NCI-H1436 (cell line): ENCODE measurements around the gene CSRP2.

ENCODE experiments used
- DNase-seq: peaks from one replicate; lab custom pipeline; 2025; lab: John Stamatoyannopoulos, UW

Gene CSRP2

DNA sequence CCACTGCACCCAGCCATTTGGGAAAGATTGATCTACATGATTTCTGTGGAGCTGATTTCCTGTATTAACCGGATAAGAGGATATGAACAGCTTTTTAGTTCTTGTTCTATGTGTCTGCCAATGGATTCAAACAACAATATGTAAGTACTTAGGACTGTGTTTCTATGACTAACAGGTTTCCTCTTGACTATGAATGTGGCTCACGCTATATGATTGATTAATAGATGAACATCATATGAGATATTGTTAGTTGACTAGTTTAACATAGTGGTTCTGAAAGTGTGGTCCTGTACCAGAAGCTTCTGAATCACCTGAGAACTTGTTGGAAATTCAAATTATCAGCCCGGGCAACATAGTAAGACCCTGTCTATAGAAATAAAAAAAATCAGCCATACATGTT is 12.8 kb upstream of the CSRP2 start:
- no peak for DNase-seq

DNA sequence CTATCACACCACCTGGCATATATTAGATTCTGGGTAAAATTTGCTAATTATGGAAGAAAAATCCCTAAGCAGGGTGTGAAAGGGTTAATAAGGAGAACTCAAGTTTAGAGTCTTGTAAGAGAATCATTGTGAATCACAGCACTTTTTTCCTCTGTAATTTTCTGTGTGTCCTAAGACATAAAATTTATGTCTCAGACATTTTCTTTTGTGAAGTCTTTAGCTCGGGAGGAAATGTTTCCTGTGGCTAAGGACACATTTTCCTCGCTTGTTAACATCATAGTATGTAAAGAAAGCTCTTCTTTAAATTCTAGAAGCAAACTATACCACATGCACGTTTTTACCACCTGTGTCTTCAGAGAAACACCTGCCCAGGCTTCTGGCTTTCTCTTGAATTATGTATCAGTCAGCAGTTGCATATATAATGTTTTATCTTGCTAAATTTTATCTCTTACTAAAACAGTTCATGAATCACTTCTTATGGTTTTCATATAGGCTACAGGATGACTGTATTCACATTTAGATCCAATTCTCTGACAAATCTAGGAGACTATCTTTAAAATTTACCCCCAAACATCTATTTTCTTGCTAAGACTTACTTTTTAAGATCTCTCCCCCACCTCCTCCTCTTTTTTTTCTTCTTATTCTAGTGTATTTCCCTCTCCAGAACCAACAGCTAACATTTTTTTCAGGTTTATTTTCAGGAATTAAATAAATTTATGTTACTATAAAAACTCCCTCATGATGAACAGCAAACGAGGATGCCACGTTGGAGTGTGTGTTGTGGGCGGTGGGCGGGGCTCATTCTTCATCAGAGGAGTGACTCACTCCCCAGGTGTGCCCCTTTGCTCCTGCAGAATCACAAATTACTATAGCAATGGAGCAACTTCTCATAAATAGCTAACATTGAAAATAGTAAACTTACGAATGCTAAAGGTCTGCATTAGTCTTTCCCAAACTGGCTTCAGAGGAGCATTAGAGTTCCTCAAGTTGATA is 11.6 kb upstream of the CSRP2 start:
- DNase-seq, result no peak

DNA sequence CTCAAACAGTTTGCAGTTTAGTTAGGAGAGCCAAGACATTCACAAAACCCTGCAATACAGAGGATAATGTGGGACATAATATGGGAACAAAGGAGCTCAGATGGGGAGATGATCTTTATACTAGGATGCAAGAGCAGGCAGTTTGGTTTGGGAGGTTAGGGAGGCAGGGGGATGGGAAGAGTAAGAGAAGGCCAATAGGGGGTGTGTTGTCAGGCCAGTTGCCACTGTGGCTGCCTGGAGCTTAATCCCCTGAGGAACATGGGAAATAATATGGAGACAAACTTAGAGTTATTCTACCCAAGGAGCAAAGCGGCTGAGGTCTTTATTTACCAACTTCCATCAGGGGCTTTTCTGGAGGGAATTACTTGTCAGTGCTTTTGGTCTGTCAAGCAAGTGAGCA is 10.0 kb upstream of the CSRP2 start:
- no peak for DNase-seq

DNA sequence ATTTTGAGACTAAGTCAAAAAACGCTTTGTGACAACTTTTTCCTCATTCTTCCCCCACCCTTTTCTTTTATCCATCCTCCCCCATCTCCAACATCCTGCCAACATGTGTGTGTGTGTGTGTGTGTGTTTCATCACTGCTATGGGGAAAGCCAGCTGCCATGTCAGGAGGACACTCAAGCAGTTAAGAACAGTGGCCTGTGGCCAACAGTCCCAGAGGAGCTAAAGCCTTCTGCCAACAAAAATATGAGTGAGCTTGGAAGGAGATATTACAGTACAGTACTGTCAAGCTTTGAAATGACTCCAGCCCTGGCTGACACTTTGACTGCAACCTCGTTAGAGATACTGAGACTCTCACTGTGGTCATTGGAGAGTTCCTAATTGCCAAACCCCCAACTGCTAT is 5.0 kb upstream of the CSRP2 start:
- no peak for DNase-seq

DNA sequence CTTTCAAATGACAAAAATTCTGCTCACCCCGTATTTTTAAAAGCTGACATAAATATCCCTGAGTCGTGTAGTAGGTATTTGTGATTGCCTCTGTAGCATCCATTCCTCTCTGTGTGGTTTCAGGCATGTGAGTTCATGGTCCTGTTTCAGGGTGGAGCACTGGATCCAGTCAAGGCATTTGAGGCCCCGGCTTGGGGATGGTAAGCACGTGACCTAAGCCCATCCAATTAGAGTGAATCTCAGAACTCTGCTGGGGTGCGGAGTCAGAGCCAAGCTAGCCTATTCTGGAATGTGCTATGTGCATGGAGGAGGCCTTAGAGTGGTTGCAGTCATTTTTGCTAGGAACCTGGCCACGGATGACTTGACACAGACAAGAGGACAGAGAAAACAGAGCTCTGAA is 4.3 kb upstream of the CSRP2 start:
- no peak for DNase-seq

DNA sequence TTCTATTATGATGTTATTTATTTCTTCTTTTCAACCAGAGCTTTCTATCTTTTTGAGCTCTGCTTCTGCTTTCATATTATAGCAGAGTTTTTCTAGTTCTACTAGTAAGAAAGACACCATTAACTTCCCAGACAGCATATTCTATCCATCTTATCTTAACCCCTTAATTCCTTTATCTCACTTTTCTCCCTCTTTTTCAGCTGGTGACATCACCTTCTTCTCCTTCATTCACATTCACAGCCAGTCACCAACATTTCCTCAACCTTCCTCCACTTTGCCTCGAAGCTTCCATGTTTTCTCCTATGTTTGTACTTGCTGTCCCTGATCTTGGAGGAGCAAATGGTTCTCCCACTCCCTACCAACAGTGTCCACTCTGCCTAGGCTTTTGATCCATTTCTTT is 3.5 kb upstream of the CSRP2 start:
- DNase-seq, result no peak

- DNase-seq, result no peak
Measured at GRCh38 chr12:76881142-76881541, 2.3 kb upstream of the CSRP2 start.

- DNase-seq, result no peak
Measured at GRCh38 chr12:76880519-76881023, 1.8 kb upstream of the CSRP2 start.

DNA sequence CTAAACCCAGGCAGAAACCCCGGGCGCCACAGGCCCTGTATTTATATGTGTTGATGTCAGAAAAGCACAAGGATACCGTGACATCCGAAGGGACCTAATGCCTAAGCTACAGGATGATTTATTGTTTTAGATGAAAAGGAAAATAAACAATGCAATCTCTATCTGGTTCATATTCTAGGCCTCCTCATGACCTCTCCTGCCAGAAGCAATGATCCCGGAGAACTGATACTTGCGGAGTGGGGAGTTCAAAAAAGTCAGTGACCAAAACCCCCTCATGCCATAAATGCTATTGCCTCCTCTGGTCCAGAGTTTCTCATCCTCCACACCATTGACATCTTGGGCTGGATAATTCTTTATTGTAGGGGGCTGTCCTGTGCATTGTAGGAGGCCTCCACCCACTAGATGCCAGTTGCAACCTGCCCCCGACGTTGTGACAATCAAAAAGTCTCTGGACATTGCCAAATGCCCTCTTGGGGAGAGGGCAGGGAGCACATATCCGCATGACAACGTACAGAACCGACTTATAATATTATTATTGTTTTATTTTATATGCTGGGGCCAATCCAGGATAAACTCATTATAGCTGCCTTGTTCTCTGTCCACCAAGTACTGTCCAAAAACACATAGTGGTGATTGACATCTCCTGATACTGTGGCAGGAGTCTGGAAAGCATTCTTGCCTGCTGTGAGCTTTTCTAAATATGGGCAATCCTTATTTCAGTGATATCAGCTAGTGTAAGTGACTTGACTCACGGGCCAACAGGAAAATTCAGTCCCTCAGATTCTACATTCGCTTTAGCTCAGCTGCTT is 1.1 kb upstream of the CSRP2 start:
- no peak for DNase-seq

- DNase-seq, result peak; percentile 36
Measured at GRCh38 chr12:76878099-76878898, 520 bp downstream of the CSRP2 start.

DNA sequence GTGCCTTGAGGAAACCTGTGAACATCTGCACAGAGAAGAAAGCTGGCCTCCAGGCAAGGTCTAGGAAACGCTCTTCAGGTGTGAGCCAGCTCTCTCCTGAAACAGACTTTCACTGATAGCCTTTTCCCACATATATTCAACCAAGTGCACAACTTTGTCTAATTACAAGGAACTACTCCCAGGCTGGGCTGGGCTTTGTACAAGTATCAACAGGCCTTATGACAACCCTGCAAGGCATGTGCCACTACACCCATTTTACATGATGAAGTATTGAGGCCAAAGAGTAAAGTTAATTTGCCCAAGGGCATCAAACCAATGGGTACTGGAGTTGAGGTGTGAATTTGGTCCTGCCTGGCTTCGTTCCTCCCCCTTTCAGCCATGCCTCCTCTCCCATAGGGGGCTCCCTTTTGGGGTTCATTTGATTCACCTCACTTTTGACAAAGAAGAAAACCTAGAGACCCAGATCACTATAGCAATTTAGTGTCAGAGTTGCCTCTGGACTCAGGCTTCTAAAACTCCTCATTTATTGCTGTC is 2.1 kb downstream of the CSRP2 start:
- no peak for DNase-seq

DNA sequence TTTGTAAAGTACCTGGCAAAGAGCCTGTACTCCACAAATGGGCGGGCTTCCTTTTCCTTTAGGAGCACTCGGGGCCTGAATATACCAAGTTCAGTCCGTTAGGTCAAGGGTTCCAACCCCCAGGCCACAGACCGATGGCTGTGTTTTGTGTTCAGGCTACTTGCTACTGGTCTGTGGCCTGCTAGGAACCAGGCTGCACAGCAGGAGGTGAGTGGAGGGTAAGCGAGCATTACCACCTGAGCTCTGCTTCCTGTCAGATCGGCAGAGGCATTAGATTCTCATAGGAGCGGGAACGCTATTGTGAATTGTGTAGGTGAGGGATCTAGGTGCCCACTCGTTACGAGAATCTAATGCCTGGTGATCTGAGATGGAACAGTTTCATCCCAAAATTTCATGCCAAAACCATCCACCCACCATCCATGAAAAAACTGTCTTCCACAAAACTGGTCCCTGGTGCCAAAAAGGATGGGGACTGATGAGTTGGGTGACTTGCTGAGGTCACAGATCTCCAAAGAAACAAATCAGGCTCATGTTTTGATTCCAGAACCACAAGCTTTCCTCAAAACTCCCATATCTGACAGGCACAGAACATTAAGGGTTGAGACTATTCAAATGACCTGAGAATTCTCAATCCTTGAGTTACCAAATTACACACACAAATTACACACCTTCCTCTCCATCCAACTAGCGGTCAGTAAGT is 4.2 kb downstream of the CSRP2 start:
- DNase-seq, result no peak

DNA sequence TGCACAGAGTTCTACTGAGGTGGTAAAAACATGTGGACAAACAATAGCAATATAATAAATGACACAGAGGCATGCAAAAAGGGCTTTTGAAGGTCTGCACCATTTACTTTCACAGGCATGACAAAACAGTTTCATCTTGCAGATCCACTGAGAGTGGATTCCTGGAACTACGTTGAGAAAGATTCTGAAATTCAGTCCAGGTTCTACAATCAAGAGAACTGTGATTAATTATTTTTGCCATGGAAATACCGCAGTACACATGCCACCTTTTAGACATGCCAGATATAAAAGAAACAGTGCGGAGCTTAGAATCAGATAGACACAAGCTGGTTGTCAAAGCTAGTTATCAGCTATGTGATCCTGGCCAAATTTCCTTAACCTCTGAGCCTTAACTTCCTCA is 4.8 kb downstream of the CSRP2 start:
- DNase-seq, result no peak

- DNase-seq, result no peak
Measured at GRCh38 chr12:76872415-76872814, 6.4 kb downstream of the CSRP2 start.

- DNase-seq, result no peak
Measured at GRCh38 chr12:76871742-76872141, 7.1 kb downstream of the CSRP2 start.

GRCh38 chr12:76871082-76871481 is 7.7 kb downstream of the CSRP2 start:
- no peak for DNase-seq

DNA sequence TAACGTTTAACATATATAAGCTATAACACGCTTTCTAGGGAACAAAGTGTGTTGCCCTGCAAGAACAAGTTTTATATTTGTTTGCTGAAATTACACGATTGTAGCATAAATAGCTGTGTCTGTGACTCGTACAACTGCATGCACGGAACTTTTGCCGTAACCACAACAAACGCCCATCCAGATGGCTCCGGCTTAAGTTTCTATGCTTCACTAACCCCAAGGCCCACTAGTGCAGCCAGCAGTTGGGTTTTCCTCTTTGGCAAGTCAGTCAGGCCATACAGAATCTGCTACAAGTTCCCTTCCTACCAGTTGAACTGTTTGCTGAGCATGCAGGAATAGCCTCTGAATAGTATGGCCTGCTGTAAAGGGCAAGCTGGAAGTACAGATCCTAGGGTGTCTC is 12.1 kb downstream of the CSRP2 start:
- no peak for DNase-seq

GRCh38 chr12:76866151-76866567 is 12.7 kb downstream of the CSRP2 start:
- DNase-seq, result no peak

DNA sequence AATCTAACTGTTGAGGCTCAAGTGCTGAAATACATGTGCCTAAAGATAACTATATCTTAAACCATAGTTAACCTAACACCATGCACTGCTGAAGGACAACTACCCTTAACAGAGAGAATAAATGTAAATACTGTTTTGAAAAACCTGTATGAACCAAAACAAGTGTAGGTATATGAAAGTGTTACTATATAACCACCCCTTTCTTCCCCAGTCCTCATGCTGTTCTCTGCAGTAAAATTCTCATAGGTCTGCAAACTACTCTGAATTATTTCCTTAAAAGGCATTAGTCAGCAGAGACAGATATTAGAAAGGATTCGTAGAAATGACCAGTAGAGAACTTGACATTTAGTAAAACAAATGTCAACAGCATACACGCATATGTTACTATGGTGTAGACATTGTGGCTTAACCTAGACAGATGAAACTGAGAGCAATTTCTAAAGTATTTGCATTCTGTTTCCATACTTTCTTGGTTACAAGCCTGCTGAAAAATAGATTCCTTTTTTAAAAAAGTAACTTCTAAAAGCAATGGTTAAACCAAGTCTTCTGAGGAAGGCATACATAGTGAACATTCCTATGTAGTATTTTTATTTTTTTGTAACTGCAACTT is 13.9 kb downstream of the CSRP2 start:
- DNase-seq, result no peak

DNA sequence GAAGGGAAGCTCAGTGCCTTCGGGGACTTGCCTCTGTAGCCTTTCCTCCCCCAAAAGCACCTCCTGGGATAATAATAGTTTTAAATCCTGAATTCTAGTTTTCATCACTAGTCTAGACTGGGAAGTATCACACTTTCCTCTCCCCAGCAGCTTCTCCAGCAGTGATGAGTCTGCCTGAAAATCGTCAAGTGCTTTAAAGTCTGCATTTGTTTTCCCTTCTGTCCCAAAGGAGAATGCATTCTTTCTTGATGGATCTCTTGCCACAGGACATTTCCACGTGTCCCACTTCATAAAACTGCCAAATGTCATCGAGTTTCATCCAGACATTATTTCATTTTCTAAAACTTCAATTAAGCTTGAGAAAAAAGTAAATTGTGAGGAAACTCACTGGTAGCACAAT is 15.0 kb downstream of the CSRP2 start:
- no peak for DNase-seq
